GM19397 (cell line): ENCODE data around the gene FLT4.
"Not testable (repeated sequence)": the region's sequence is repeated elsewhere in the genome, so short reads cannot be mapped to it uniquely, and the experiment has no call there.

Experiments
- ATAC-seq: cut with Tn5 transposase; IDR thresholded peaks from one replicate; pipeline ENCODE4 v1.9.1; 2021; ENCODE audit warnings: mild to moderate bottlenecking, moderate library complexity; ENCODE audit not compliant: unreplicated experiment

Gene FLT4

GRCh38 chr5:180670586-180671359, 21.4 kb upstream of the FLT4 start:
- no peak for ATAC-seq

GRCh38 chr5:180670157-180670556, 20.8 kb upstream of the FLT4 start:
- no peak for ATAC-seq

- ATAC-seq = no peak
Observed at GRCh38 chr5:180669661-180670060, 20.3 kb upstream of the FLT4 start.

- no peak for ATAC-seq
Observed at GRCh38 chr5:180668835-180669596, 19.6 kb upstream of the FLT4 start.

DNA sequence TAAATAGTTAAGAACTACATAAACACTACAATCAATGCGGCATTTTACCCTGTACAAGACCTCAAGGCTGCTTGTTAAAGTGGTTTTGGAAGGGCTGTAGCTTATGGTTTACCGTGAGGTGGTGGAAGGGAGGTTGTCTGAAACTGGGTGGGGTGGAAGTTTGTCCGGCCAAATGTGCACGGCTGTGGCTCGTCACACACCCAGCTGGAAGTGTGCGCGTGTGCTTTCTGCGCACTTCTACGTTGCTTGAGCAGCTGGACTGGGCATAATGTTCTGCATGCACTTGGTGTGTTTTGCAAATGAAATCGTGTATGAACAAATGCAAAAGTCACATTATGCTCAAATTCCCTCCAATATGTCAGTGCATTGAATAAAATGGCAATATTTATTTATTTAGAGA, 17.4 kb upstream of the FLT4 start:
- no peak for ATAC-seq

- ATAC-seq = no peak
Observed at GRCh38 chr5:180665682-180666404, 16.4 kb upstream of the FLT4 start.

- no peak for ATAC-seq
Observed at GRCh38 chr5:180658774-180659564, 9.6 kb upstream of the FLT4 start.

DNA sequence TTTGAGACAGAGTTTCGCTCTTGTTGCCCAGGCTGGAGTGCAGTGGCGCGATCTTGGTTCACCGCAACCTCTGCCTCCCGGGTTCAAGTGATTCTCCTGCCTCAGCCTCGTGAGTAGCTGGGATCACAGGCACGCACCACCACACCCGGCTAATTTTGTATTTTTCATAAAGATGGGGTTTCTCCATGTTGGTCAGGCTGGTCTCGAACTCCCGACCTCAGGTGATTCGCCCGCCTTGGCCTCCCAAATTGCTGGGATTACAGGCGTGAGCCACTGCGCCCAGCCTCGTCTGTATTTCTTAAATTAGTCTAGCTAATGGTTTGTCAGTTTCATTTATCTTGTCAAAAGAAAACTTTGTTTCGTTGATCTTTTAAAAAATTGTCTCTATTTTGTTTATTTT, 5.8 kb upstream of the FLT4 start:
- not testable (repeated sequence) for ATAC-seq

DNA sequence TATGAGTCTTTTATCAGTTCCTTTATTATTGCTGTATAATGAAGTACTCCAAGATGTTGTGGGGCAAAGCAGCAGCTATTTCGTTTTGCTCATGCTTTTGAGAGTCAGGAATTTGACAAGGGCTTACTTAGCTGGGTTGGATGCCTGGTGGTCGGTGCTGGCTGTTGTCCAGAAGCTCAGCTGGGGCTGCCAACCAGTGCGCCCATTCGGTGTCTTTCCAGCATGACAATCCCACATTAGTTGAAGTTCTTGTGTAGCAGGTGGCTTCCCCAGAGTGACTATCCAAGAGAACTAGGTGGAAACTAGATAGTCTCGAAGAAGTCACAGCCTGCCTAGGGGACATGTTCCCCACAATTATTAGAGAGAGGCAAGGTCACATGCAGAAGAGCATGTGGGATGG, 3.4 kb upstream of the FLT4 start:
- no peak for ATAC-seq

- ATAC-seq = no peak
Observed at GRCh38 chr5:180652346-180652745, 2.9 kb upstream of the FLT4 start.

DNA sequence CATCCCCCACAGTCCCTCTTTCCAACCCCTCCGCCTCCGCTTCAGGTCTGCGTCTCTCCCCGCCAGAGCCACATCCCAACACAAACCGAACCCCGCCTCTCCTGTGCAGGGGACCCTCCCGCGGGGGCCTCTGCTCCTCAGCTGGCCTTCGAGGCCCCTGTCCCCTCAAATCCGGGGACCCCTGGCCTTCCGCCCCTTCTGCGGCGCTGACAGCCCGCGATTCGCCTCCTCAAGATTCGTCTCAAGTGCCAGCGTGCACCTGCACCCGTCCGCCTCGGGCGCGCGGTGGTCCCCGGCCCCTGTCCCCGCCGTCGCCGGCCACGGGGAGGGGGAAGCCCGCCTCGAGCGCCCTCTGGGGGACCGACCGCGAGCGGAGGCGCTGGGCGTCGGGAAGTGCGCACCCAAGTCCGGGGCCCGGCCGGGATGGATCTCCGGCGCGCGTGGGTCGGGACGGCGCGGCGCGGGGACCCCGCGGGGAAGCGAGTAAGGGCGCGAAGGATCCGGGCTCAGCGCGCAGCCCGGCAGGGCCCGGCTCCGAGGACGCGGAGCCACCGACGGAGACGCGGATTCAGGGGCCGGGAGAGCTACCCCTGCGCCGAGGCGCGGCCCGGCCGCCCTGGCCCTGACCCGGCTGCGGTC, 623 bp downstream of the FLT4 start:
- ATAC-seq = no peak

GRCh38 chr5:180647941-180648500, 1.4 kb downstream of the FLT4 start:
- ATAC-seq = no peak

GRCh38 chr5:180647465-180647864, 1.9 kb downstream of the FLT4 start:
- ATAC-seq = no peak

GRCh38 chr5:180646963-180647305, 2.5 kb downstream of the FLT4 start:
- no peak for ATAC-seq

- no peak for ATAC-seq
Observed at GRCh38 chr5:180646289-180646962, 3.0 kb downstream of the FLT4 start.

DNA sequence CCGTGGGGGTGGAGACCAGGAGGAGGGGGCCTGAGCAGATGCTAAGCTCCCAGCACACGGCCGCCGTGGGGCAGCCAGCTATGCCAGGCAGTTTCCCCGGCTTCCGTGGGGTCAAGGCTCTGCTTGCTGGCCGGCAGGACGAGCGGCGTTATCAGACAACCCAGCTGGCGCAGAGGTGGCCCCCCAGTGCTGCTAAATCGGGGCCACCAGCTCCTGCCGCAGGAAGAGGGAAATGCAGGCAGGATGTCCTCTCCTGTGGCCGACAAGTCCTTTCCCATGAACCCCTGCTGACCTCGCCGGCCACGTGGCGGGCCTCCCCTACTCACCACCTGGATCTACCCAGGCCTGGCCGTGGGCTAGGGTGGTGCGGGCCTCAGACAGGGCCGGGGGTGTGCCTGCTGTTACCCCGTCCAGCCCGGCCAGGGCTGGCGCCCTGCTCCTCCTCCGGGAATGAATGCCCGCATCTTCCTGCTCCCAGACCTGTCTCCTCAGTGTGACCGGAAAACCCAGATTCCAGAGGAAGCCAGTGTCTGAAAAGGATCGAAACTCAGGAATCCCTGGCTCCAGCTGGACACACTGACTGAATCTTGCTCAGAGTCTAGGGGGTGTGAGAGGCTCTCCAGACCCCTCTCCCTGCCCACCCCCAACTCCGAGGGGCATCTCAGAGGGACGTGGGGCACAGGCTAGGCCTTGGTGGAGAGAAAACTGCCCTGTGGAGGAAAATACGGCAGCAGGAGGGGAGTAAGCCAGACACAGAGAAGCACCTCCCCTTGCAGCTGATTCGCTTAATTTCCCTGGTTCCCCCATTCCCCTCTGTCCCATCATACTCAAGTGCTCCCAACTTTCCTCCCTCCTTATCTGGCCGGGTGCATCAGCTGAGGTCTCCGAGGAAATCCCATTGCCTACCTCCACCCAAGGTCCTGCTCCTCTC, 3.9 kb downstream of the FLT4 start:
- no peak for ATAC-seq

DNA sequence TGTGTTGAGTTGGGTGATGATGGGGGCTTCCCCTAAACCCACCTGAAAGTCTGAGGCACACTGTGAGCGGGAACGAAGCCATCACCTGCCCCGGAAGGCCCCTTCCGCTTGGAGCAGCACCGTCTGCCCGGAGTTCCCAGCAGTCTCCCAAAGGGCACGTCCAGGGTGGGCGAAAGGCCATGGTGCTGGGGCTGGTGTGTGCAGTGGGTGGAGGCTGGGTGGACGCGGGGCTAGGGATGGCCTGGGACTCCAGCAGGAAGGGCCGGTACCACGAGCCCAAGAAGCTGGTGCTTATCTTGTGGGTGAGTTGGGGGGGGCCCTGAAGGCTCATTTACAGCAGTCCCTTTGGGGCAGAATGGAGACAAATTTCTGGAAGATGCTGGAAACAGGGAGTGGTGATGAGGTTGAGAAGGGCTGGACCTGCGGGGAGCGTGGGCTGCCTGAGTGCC, 4.6 kb downstream of the FLT4 start:
- no peak for ATAC-seq

DNA sequence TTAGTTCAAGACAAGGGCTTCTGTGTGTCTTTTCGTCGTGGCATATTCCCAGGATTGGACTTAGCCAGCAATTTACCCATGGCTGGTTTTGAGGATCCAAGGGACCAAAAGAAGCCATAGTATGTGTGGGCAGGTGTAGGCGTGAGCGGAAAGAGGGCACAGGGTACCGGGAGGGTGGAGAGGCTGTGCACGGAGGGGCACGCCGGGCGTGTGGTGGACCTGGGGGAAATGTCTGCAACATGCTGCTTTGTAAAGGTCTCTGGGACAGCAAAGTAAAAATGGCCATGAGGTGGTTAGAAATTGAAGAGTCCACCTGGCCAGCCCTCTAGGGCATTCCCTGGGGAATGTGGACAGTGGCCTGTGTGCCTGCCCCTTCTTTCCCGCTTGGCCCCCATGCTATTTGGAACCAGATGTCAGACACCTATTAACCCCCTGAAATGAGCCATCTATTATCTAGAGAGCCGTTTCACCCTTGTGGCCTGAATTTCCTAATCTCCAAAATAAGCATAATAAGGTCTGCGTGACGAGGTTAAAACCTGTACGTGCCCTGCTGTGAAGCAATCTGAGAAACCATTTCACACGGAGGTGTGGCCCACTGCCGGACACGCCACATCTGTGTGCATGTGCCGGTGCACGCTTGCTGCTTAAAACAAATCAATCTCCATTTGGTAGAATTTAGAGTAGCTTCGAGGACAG, 5.1 kb downstream of the FLT4 start:
- ATAC-seq = no peak
